ENCODE data around the gene OTOR.

Gene OTOR, protein sequence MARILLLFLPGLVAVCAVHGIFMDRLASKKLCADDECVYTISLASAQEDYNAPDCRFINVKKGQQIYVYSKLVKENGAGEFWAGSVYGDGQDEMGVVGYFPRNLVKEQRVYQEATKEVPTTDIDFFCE

GRCh38 chr20:16748308-16748900, at the start of gene OTOR:
TSS of gene OTOR (plus strand) at chr20:16748358. CDS start at chr20:16748402, 44 bp downstream.
- Histone ChIP-seq H3K27ac (ENCODE audit: low read depth, low read length) (no peak within 1 kb of the TSS), H3K27me3 (ENCODE audit: low read length) (no peaks in the 10 kb centered on the region), H3K9ac (ENCODE audit: low read length) (no peak within 1 kb of the TSS), H3K79me2 (ENCODE audit: insufficient read depth, low read length) (no peaks in the 10 kb centered on the region), H3K9me3 (ENCODE audit: insufficient read depth, low read length) (no peaks in the 10 kb centered on the region), H4K20me1 (ENCODE audit: low read depth, low read length) (no peaks in the 10 kb centered on the region), H3K9me2 (replicated peaks; ENCODE audit: insufficient read depth, low read length) (no peaks in the 10 kb centered on the region), H3F3A (ENCODE audit: insufficient read depth) (no peaks in the 10 kb centered on the region), H3K4me3 (ENCODE audit: insufficient read depth, low read length, poor library complexity, severe bottlenecking) (no peak within 1 kb of the TSS), H2AFZ (ENCODE audit: low read depth, low read length, severe bottlenecking) (no peak within 1 kb of the TSS), H3K4me2 (ENCODE audit: low read depth, low read length, poor library complexity, severe bottlenecking) (no peak within 1 kb of the TSS), H3K36me3 (ENCODE audit: low read length) (no peaks in the 10 kb centered on the region)
- no peak for TF ChIP-seq EZH2phosphoT487 (conservative IDR thresholded peaks at IDR 0.05; ENCODE audit: low read length)
- no peak for TF ChIP-seq CTCF (IDR thresholded peaks at IDR 0.05; ENCODE audit: insufficient read depth, low read length, poor library complexity, severe bottlenecking)

DNA sequence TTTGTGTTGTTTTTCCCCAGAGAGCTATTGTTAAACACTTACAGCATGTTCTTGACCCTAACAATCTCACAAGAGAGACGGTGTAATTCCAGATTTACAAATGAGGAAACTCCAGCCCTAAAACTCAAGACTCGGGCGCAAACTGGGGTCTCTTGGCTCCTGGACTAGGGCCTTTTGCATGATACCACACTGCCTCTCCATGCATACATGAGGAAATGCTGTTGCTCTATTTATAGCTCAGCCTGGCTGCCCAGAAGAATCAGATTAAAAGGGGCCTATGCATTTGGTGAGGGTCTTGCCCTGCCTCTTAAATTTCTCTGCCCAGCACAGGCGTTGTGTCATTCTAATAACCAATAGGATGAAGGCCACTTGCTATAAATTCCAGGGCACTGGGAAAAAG, 48.9 kb upstream of the OTOR start:
- H3K4me3 ChIP-seq (ENCODE audit: insufficient read depth, low read length, poor library complexity, severe bottlenecking), result no peak overlapping the region
- no peaks in the 10 kb centered on the region for H4K20me1 ChIP-seq (ENCODE audit: low read depth, low read length)
- TF ChIP-seq CTCF (IDR thresholded peaks at IDR 0.05; ENCODE audit: insufficient read depth, low read length, poor library complexity, severe bottlenecking) (no peak), EZH2phosphoT487 (conservative IDR thresholded peaks at IDR 0.05; ENCODE audit: low read length) (no peak)
- no peaks in the 10 kb centered on the region for H3K9me3 ChIP-seq (ENCODE audit: insufficient read depth, low read length)
- no peak overlapping the region for H3K27ac ChIP-seq (ENCODE audit: low read depth, low read length)
- H3F3A ChIP-seq (ENCODE audit: insufficient read depth), result no peaks in the 10 kb centered on the region
- H2AFZ ChIP-seq (ENCODE audit: low read depth, low read length, severe bottlenecking), result no peak overlapping the region
- no peaks in the 10 kb centered on the region for H3K79me2 ChIP-seq (ENCODE audit: insufficient read depth, low read length)
- H3K9ac ChIP-seq (ENCODE audit: low read length), result no peak overlapping the region
- no peaks in the 10 kb centered on the region for H3K27me3 ChIP-seq (ENCODE audit: low read length)
- H3K36me3 ChIP-seq (ENCODE audit: low read length), result no peaks in the 10 kb centered on the region
- no peak overlapping the region for H3K4me2 ChIP-seq (ENCODE audit: low read depth, low read length, poor library complexity, severe bottlenecking)
- H3K9me2 ChIP-seq (replicated peaks; ENCODE audit: insufficient read depth, low read length), result no peaks in the 10 kb centered on the region

GRCh38 chr20:16701296-16701695, 46.9 kb upstream of the OTOR start:
- H3K36me3 ChIP-seq (ENCODE audit: low read length), result no peaks in the 10 kb centered on the region
- H4K20me1 ChIP-seq (ENCODE audit: low read depth, low read length), result no peaks in the 10 kb centered on the region
- H3F3A ChIP-seq (ENCODE audit: insufficient read depth), result no peaks in the 10 kb centered on the region
- no peaks in the 10 kb centered on the region for H3K9me2 ChIP-seq (replicated peaks; ENCODE audit: insufficient read depth, low read length)
- no peak overlapping the region for H3K4me2 ChIP-seq (ENCODE audit: low read depth, low read length, poor library complexity, severe bottlenecking)
- no peak overlapping the region for H3K9ac ChIP-seq (ENCODE audit: low read length)
- H3K27me3 ChIP-seq (ENCODE audit: low read length), result no peaks in the 10 kb centered on the region
- no peak overlapping the region for H3K4me3 ChIP-seq (ENCODE audit: insufficient read depth, low read length, poor library complexity, severe bottlenecking)
- H3K9me3 ChIP-seq (ENCODE audit: insufficient read depth, low read length), result no peaks in the 10 kb centered on the region
- H3K79me2 ChIP-seq (ENCODE audit: insufficient read depth, low read length), result no peaks in the 10 kb centered on the region
- H2AFZ ChIP-seq (ENCODE audit: low read depth, low read length, severe bottlenecking), result no peak overlapping the region
- no peak for TF ChIP-seq CTCF (IDR thresholded peaks at IDR 0.05; ENCODE audit: insufficient read depth, low read length, poor library complexity, severe bottlenecking)
- no peak for TF ChIP-seq EZH2phosphoT487 (conservative IDR thresholded peaks at IDR 0.05; ENCODE audit: low read length)
- no peak overlapping the region for H3K27ac ChIP-seq (ENCODE audit: low read depth, low read length)

All from SU-DHL-6 (cell line).